B cell (primary cell): ENCODE results near the gene APOL5. TPM values are rescaled to one million over a fixed set of nuclear protein-coding genes. Genes with fewer than 3 reads are reported as not detected.

ENCODE experiments used
- ATAC-seq: fragments of 200-7000 bp; cut with Tn5 transposase; one replicate; pipeline ENCODE4 v1.10.0; 2021; ENCODE audit warnings: low read depth, mild to moderate bottlenecking, moderate number of reproducible peaks, moderate library complexity
- CTCF ChIA-PET: fragments of 350-600 bp; sonication (Branson Sonifier 250); formaldehyde crosslinking; loops from one replicate; lab custom pipeline; 2021; ENCODE audit warnings: antibody characterized with exemption, inconsistent platforms; lab: Charles Lee
- POLR2A ChIA-PET: fragments of 350-600 bp; sonication (Branson Sonifier 250); formaldehyde crosslinking; loops from one replicate; lab custom pipeline; 2021; ENCODE audit warnings: antibody characterized with exemption; lab: Charles Lee
- DNase-seq: peaks from one replicate; pipeline ENCODE4 v3.0.0; 2013
- H2AFZ ChIP-seq: 2 replicates; pipeline ENCODE4 v1.6.1; 2012; ENCODE audit warnings: mild to moderate bottlenecking, low read depth, low read length; ENCODE audit not compliant: insufficient read depth, poor library complexity, severe bottlenecking
- H3K27ac ChIP-seq, 2 donors: 1 replicate in 1 of 2; 2 replicates in 1 of 2; pipeline ENCODE4 v1.5.1; 2012 to 2013; ENCODE audit warnings: low read length in 2 of 2, mild to moderate bottlenecking in 2 of 2, moderate library complexity in 1 of 2
- H3K27me3 ChIP-seq, 4 experiments: fragments of 200-600 bp in 1 of 4; sonication (generic) in 1 of 4; replicated peaks in 1 of 4; 1 replicate in 2 of 4; 2 replicates in 2 of 4; pipeline versions ENCODE4 v1.6.1 to v1.7.0; 2013 to 2016; ENCODE audit warnings: low read length in 3 of 4, mild to moderate bottlenecking in 2 of 4, mixed read lengths in 1 of 4, moderate library complexity in 1 of 4; ENCODE audit not compliant: insufficient read depth in 4 of 4, control insufficient read depth in 3 of 4; ENCODE audit errors: control extremely low read depth in 1 of 4
- H3K36me3 ChIP-seq, 2 experiments: replicated peaks in 1 of 2; 1 replicate in 1 of 2; 2 replicates in 1 of 2; pipeline versions ENCODE4 v1.6.1 to v1.7.1; 2013; ENCODE audit warnings: low read length in 1 of 2; ENCODE audit not compliant: insufficient read depth in 2 of 2, control insufficient read depth in 1 of 2; ENCODE audit errors: control extremely low read depth in 1 of 2, extremely low read depth in 1 of 2
- H3K4me1 ChIP-seq, 2 donors: fragments of 200-600 bp in 1 of 2; sonication (generic) in 1 of 2; 1 replicate in 1 of 2; 2 replicates in 1 of 2; pipeline versions ENCODE4 v1.5.1 to v1.6.1; 2013 to 2017; ENCODE audit warnings: low read length in 2 of 2; ENCODE audit not compliant: control insufficient read depth in 2 of 2, insufficient read depth in 2 of 2
- H3K4me2 ChIP-seq: replicated peaks from 2 replicates; pipeline ENCODE3; 2012; ENCODE audit warnings: mild to moderate bottlenecking, low read depth, low read length; ENCODE audit not compliant: poor library complexity, severe bottlenecking
- H3K4me3 ChIP-seq, 5 experiments: fragments of 200-600 bp in 1 of 5; sonication (generic) in 1 of 5; 1 replicate in 3 of 5; 2 replicates in 2 of 5; pipeline versions ENCODE4 v1.5.1 to v1.7.0; 2011 to 2016; ENCODE audit warnings: low read length in 4 of 5, mild to moderate bottlenecking in 4 of 5, low read depth in 2 of 5, control low read depth in 1 of 5, moderate library complexity in 1 of 5; ENCODE audit not compliant: insufficient read depth in 1 of 5; ENCODE audit errors: control extremely low read depth in 1 of 5, extremely low read depth in 1 of 5
- H3K79me2 ChIP-seq: fragments of 200-600 bp; sonication (generic); one replicate; pipeline ENCODE4 v1.6.0; 2016; ENCODE audit warnings: low read length; ENCODE audit not compliant: control insufficient read depth, insufficient read depth
- H3K9ac ChIP-seq: fragments of 200-600 bp; sonication (generic); 2 replicates; pipeline ENCODE4 v1.6.1; 2017; ENCODE audit warnings: mild to moderate bottlenecking, low read length, moderate library complexity
- H3K9me3 ChIP-seq, 3 donors: one replicate each; pipeline versions ENCODE4 v1.6.1 to v1.7.1; 2013; ENCODE audit warnings: low read length in 2 of 3; ENCODE audit not compliant: control insufficient read depth in 2 of 3, insufficient read depth in 1 of 3; ENCODE audit errors: control extremely low read depth in 1 of 3
- H4K20me1 ChIP-seq: 2 replicates; pipeline ENCODE4 v1.6.0; 2012; ENCODE audit warnings: mild to moderate bottlenecking, low read length; ENCODE audit not compliant: insufficient read depth, control insufficient read depth, poor library complexity, severe bottlenecking
- H3K27ac Mint-ChIP-seq: one replicate; pipeline ENCODE4 v1.8.0; 2021; ENCODE audit warnings: mixed read lengths
- H3K27me3 Mint-ChIP-seq: one replicate; pipeline ENCODE4 v1.8.0; 2021; ENCODE audit warnings: mixed read lengths
- H3K4me1 Mint-ChIP-seq: one replicate; pipeline ENCODE4 v1.8.0; 2021; ENCODE audit warnings: mixed read lengths
- H3K4me3 Mint-ChIP-seq: one replicate; pipeline ENCODE4 v1.8.0; 2021; ENCODE audit warnings: mixed read lengths
- H3K9me3 Mint-ChIP-seq: one replicate; pipeline ENCODE4 v1.8.0; 2022; ENCODE audit warnings: mixed read lengths; ENCODE audit not compliant: insufficient read depth
- CTCF ChIP-seq: fragments of 200-600 bp; IDR thresholded peaks from one replicate; pipeline ENCODE4 v1.8.0; 2022; ENCODE audit warnings: antibody characterized with exemption, mild to moderate bottlenecking
- EZH2 ChIP-seq: IDR thresholded peaks from 2 replicates; pipeline ENCODE4 v1.6.1; 2012; ENCODE audit warnings: borderline replicate concordance, low read depth, mild to moderate bottlenecking, moderate library complexity, low read length; ENCODE audit not compliant: insufficient read depth, poor library complexity, severe bottlenecking
- WGBS: methylation state at CpG from one replicate; pipeline ENCODE4 v1.1.5; 2013; ENCODE audit warnings: missing lambda C conversion rate; ENCODE audit not compliant: insufficient coverage; 5-methylcytosine and 5-hydroxymethylcytosine counted together
- intact Hi-C: fragments of 100-400 bp; cut with micrococcal nuclease; formaldehyde crosslinking; loops from one replicate; pipeline ENCODE4 v1.10.0; 2022
- polyA plus RNA-seq: library from polyadenylated mRNA; depleted of rRNA; stranded (reverse); fragments of >200 nt; gene quantifications from 2 replicates; pipeline ENCODE4 v1.2.3, GENCODE V29; 2012
- total RNA-seq, 2 donors: library from RNA; stranded (reverse); fragments of 120-200 nt in 1 of 2; gene quantifications; 1 replicate in 1 of 2; 2 replicates in 1 of 2; pipeline versions ENCODE4 v1.2.3 to v1.2.4, GENCODE V29; 2013 to 2022

The APOL5 gene
- total and polyA plus RNA-seq, 2 donors (not counting 1 experiment from before 2014, with no cell fraction given) = not detected

GRCh38 chr22:35754761-35755160 lies 37.1 kb downstream of the APOL5 start:
- TF ChIP-seq EZH2 (no peak), CTCF (no peak)
- H2AFZ ChIP-seq = no peak overlapping the region
- DNase-seq = no peak
- peaks cover 14 to 17% of the 10 kb centered on the region in 2 donors for H3K4me1 ChIP-seq
- H3K27me3 Mint-ChIP-seq = peaks cover 82% of the 10 kb centered on the region
- peaks cover 4 to 64% (median 49%) of the 10 kb centered on the region in 4 experiments for H3K27me3 ChIP-seq
- no peak overlapping the region for H3K27ac Mint-ChIP-seq
- no peak overlapping the region for H3K9ac ChIP-seq
- no peak overlapping the region for H3K4me3 ChIP-seq
- H3K9me3 ChIP-seq = peaks cover 0 to 1% (median 0%) of the 10 kb centered on the region in 3 donors
- no peak overlapping the region for H3K4me3 Mint-ChIP-seq
- CTCF ChIA-PET = no interaction called here
- H4K20me1 ChIP-seq = no peaks in the 10 kb centered on the region
- ATAC-seq = no peak
- no peaks in the 10 kb centered on the region for H3K9me3 Mint-ChIP-seq
- H3K4me1 Mint-ChIP-seq = peaks cover 26% of the 10 kb centered on the region
- H3K27ac ChIP-seq = no peak overlapping the region
- POLR2A ChIA-PET = no interaction called here
- no peaks in the 10 kb centered on the region for H3K36me3 ChIP-seq
- H3K79me2 ChIP-seq = no peaks in the 10 kb centered on the region
- intact Hi-C loops = no loop called here
- no peak overlapping the region for H3K4me2 ChIP-seq
- WGBS = no CpG with 5 or more reads among the region's 2 CpGs

GRCh38 chr22:35756722-35757121 lies 39.0 kb downstream of the APOL5 start:
- Mint-ChIP-seq H3K27me3 (peaks cover 81% of the 10 kb centered on the region), H3K4me3 (no peak overlapping the region), H3K27ac (no peak overlapping the region), H3K9me3 (no peaks in the 10 kb centered on the region), H3K4me1 (peaks cover 13% of the 10 kb centered on the region)
- Histone ChIP-seq H3K9ac (no peak overlapping the region), H2AFZ (no peak overlapping the region), H3K4me2 (no peak overlapping the region), H3K27me3 (peaks cover 4 to 63% (median 40%) of the 10 kb centered on the region in 4 experiments), H3K9me3 (peaks cover 0 to 1% (median 0%) of the 10 kb centered on the region in 3 donors), H3K4me1 (peaks cover 11% of the 10 kb centered on the region in 2 donors), H3K79me2 (no peaks in the 10 kb centered on the region), H4K20me1 (no peaks in the 10 kb centered on the region), H3K4me3 (no peak overlapping the region), H3K27ac (no peak overlapping the region), H3K36me3 (no peaks in the 10 kb centered on the region)
- CTCF ChIA-PET = no interaction called here
- DNase-seq (no peak), ATAC-seq (no peak)
- TF ChIP-seq CTCF (no peak), EZH2 (no peak)
- no CpG with 5 or more reads among the region's 1 CpG for WGBS
- POLR2A ChIA-PET = no interaction called here
- intact Hi-C loops = no loop called here
